GM12878 (cell line): ENCODE measurements around the gene CD83. TPM values are rescaled to one million over a fixed set of nuclear protein-coding genes. Genes with fewer than 3 reads are reported as not detected.

ENCODE experiments used
- ATAC-seq: fragments of 200-7000 bp; cut with Tn5 transposase; 3 replicates; pipeline ENCODE4 v1.9.1; 2020; ENCODE audit warnings: mild to moderate bottlenecking, moderate library complexity
- BruUV-seq: library from RNA; stranded (reverse); fragments of 400-500 nt; replicated peaks from 2 replicates; lab custom pipeline; 2021; lab: Mats Ljungman, UMichigan
- CTCF ChIA-PET: fragments of 300-600 bp; sonication (Branson Sonifier 250); formaldehyde crosslinking; extraction: SDS; loops from one replicate; lab custom pipeline; 2021; ENCODE audit warnings: inconsistent platforms; lab: Yijun Ruan, JAX
- POLR2A ChIA-PET: fragments of 350-600 bp; formaldehyde crosslinking; extraction: SDS; loops from one replicate; lab custom pipeline; 2021; ENCODE audit warnings: inconsistent platforms; lab: Charles Lee
- RAD21 ChIA-PET: fragments of 300-600 bp; sonication (Branson Sonifier 250); formaldehyde crosslinking; loops from one replicate; lab custom pipeline; 2023; ENCODE audit warnings: antibody characterized with exemption; ENCODE audit not compliant: unreplicated experiment; lab: Charles Lee
- SMC1A ChIA-PET: fragments of 300-600 bp; sonication (Branson Sonifier 250); formaldehyde crosslinking; loops from one replicate; lab custom pipeline; 2023; ENCODE audit not compliant: unreplicated experiment, uncharacterized antibody; lab: Charles Lee
- DNase-seq: peaks from one replicate; pipeline ENCODE4 v3.0.0-alpha.2; 2011; ENCODE audit warnings: low read depth, low spot score
- FAIRE-seq: peaks from 3 replicates; lab custom pipeline; 2011; peaks lifted over from hg19 to GRCh38; lab: Jason Lieb, UNC
- H2AFZ ChIP-seq: 2 replicates; pipeline ENCODE4 v1.6.0; 2011; ENCODE audit warnings: low read depth, low read length, control low read depth; ENCODE audit not compliant: control insufficient read depth
- H3K27ac ChIP-seq: 2 replicates; pipeline ENCODE4 v1.5.1; 2011; ENCODE audit warnings: control low read depth; ENCODE audit not compliant: control insufficient read depth, insufficient read depth
- H3K27me3 ChIP-seq, 2 experiments: replicated peaks in 1 of 2; 2 replicates each; pipeline versions ENCODE4 v1.6.0 to v1.6.1; 2011; ENCODE audit warnings: low read length in 1 of 2; ENCODE audit not compliant: control insufficient read depth in 2 of 2, insufficient read depth in 2 of 2
- H3K36me3 ChIP-seq, 2 experiments: 2 replicates each; pipeline ENCODE4 v1.5.1; 2011; ENCODE audit warnings: low read length in 1 of 2; ENCODE audit not compliant: control insufficient read depth in 2 of 2, insufficient read depth in 2 of 2
- H3K4me1 ChIP-seq: 2 replicates; pipeline ENCODE4 v1.6.1; 2011; ENCODE audit warnings: mild to moderate bottlenecking, low read length, moderate library complexity, mixed read lengths; ENCODE audit not compliant: control insufficient read depth, insufficient read depth
- H3K4me2 ChIP-seq: 2 replicates; pipeline ENCODE4 v1.6.0; 2011; ENCODE audit warnings: control low read depth; ENCODE audit not compliant: control insufficient read depth, insufficient read depth
- H3K4me3 ChIP-seq: fragments of 200-600 bp; sonication (generic); 2 replicates; pipeline ENCODE4 v1.5.1; 2016
- H3K79me2 ChIP-seq: 2 replicates; pipeline ENCODE4 v1.6.0; 2011; ENCODE audit warnings: low read length; ENCODE audit not compliant: control insufficient read depth, insufficient read depth
- H3K9ac ChIP-seq: 2 replicates; pipeline ENCODE4 v1.8.0; 2011; ENCODE audit warnings: low read length, control low read depth, mixed read lengths; ENCODE audit not compliant: control insufficient read depth, insufficient read depth
- H3K9me3 ChIP-seq: replicated peaks from 3 replicates; pipeline ENCODE4 v1.5.1; 2011; ENCODE audit warnings: mild to moderate bottlenecking, low read length; ENCODE audit not compliant: control insufficient read depth, insufficient read depth
- H4K20me1 ChIP-seq: 2 replicates; pipeline ENCODE4 v1.6.0; 2011; ENCODE audit not compliant: control insufficient read depth, insufficient read depth
- CREB1 ChIP-seq: IDR thresholded peaks from 2 replicates; pipeline ENCODE4 v1.6.1; 2012; ENCODE audit warnings: low read depth, mild to moderate bottlenecking, inconsistent platforms
- CTCF ChIP-seq, 3 experiments: IDR thresholded peaks in 2 of 3; conservative IDR thresholded peaks in 1 of 3; 2 replicates each; pipeline ENCODE4 v1.5.1; 2011; ENCODE audit warnings: low read depth in 3 of 3, low read length in 3 of 3, mild to moderate bottlenecking in 3 of 3, control low read depth in 2 of 3, moderate library complexity in 2 of 3, inconsistent platforms in 1 of 3, mixed read lengths in 1 of 3; ENCODE audit not compliant: control insufficient read depth in 2 of 3, insufficient read depth in 1 of 3; ENCODE audit errors: extremely low read depth in 1 of 3
- HDAC2 ChIP-seq: fragments of 200-600 bp; sonication (generic); IDR thresholded peaks from 2 replicates; pipeline ENCODE4 v1.6.1; 2017
- IRF5 ChIP-seq: fragments of 450-650 bp; IDR thresholded peaks from 2 replicates; pipeline ENCODE4 v1.6.1; 2017; ENCODE audit warnings: borderline replicate concordance
- JUND ChIP-seq: IDR thresholded peaks from 2 replicates; pipeline ENCODE4 v1.6.1; 2012; ENCODE audit warnings: low read depth, mild to moderate bottlenecking, low read length, improper control_type of control experiment, moderate library complexity
- KLF5 ChIP-seq: fragments of 450-650 bp; IDR thresholded peaks from 2 replicates; pipeline ENCODE4 v1.6.1; 2014; ENCODE audit warnings: mild to moderate bottlenecking; ENCODE audit not compliant: partially characterized antibody
- LARP7 ChIP-seq: fragments of 450-650 bp; IDR thresholded peaks from 2 replicates; pipeline ENCODE4 v1.6.1; 2017; ENCODE audit warnings: mild to moderate bottlenecking
- MYB ChIP-seq: fragments of 150-350 bp; IDR thresholded peaks from 2 replicates; pipeline ENCODE4 v1.6.1; 2014; ENCODE audit warnings: mild to moderate bottlenecking, low read depth, low read length, borderline replicate concordance
- NFYA ChIP-seq: IDR thresholded peaks from 2 replicates; pipeline ENCODE4 v1.6.1; 2011; ENCODE audit warnings: low read depth, mild to moderate bottlenecking, low read length, improper control_type of control experiment, borderline replicate concordance
- NR2F1 ChIP-seq: fragments of 450-650 bp; conservative IDR thresholded peaks from 2 replicates; pipeline ENCODE4 v1.6.1; 2017; ENCODE audit warnings: mild to moderate bottlenecking
- POLR2A ChIP-seq: IDR thresholded peaks from 2 replicates; pipeline ENCODE4 v1.6.1; 2011; ENCODE audit warnings: low read depth, mild to moderate bottlenecking, low read length
- REST ChIP-seq: IDR thresholded peaks from 2 replicates; pipeline ENCODE4 v1.6.1; 2012; ENCODE audit warnings: mild to moderate bottlenecking, low read depth, low read length
- RUNX3 ChIP-seq: IDR thresholded peaks from 2 replicates; pipeline ENCODE4 v1.6.1; 2012; ENCODE audit warnings: low read length, inconsistent platforms
- SRF ChIP-seq, 2 experiments: IDR thresholded peaks; 2 replicates each; pipeline ENCODE4 v1.6.1; 2011; ENCODE audit warnings: low read depth in 2 of 2, low read length in 2 of 2, mild to moderate bottlenecking in 1 of 2, moderate library complexity in 1 of 2
- STAT1 ChIP-seq: fragments of 450-650 bp; conservative IDR thresholded peaks from 2 replicates; pipeline ENCODE4 v1.6.1; 2014; ENCODE audit warnings: antibody characterized with exemption, mild to moderate bottlenecking
- ZNF274 ChIP-seq: IDR thresholded peaks from one replicate; pipeline ENCODE4 v1.8.0; 2011; ENCODE audit not compliant: insufficient read length, insufficient read depth
- WGBS: methylation state at CpG from one replicate; pipeline ENCODE4 v1.1.6; 2016; ENCODE audit warnings: low lambda C conversion rate; ENCODE audit not compliant: insufficient replicate concordance, insufficient coverage; ENCODE audit errors: missing lambda C conversion rate; 5-methylcytosine and 5-hydroxymethylcytosine counted together
- in situ Hi-C: fragments of 300-500 bp; cut with MboI; formaldehyde crosslinking; loops from 9 replicates; pipeline ENCODE4 v1.14.3; 2018; ENCODE audit warnings: mixed read lengths
- intact Hi-C: fragments of 100-400 bp; cut with micrococcal nuclease; formaldehyde crosslinking; loops from one replicate; pipeline ENCODE4 v1.14.2; 2022; ENCODE audit not compliant: unreplicated experiment
- polyA plus RNA-seq, 11 experiments: library from polyadenylated mRNA; depleted of rRNA in 4 of 11; unstranded in 6 of 11; stranded (reverse) in 5 of 11; fragments of >200 nt; fragmentation: Nextera tagmentation in 4 of 11; fragmentation: Illumina TruSeq in 1 of 11; extraction: Ambion mirVana in 4 of 11; extraction: Trizol in 1 of 11; gene quantifications; 1 replicate in 1 of 11; 2 replicates in 10 of 11; pipeline versions ENCODE4 v1.2.1 to v1.2.3, GENCODE V29; 2011 to 2016; ENCODE audit warnings: inconsistent platforms in 2 of 11, missing spikeins in 2 of 11, low read depth in 1 of 11
- total RNA-seq, 4 experiments: library from RNA; depleted of rRNA in 3 of 4; stranded (reverse); fragments of >200 nt in 3 of 4; fragmentation: Illumina TruSeq in 1 of 4; extraction: Trizol in 1 of 4; gene quantifications; 2 replicates each; pipeline versions ENCODE4 v1.2.1 to v1.2.3, GENCODE V29; 2013 to 2021

The CD83 gene
- total and polyA plus RNA-seq, 10 of the 15 experiments (the other 5 are each of a cell fraction or from before 2014, with no cell fraction given) = 76.1 to 174 (median 129) TPM

- in situ Hi-C loops = loop anchor here (5.0 kb wide), 1 partner anchor 234 kb away; no protein-coding TSS in a partner anchor
- Histone ChIP-seq H3K36me3 (no peaks in the 10 kb centered on the region), H3K9me3 (no peaks in the 10 kb centered on the region), H3K4me2 (no peak overlapping the region), H3K4me3 (no peak overlapping the region), H3K4me1 (no peaks in the 10 kb centered on the region), H4K20me1 (no peaks in the 10 kb centered on the region), H3K79me2 (no peaks in the 10 kb centered on the region), H2AFZ (no peak overlapping the region), H3K27me3 (no peaks in the 10 kb centered on the region), H3K27ac (no peak overlapping the region), H3K9ac (no peak overlapping the region)
- no peak for DNase-seq
- POLR2A ChIA-PET = no interaction called here
- intact Hi-C loops = loop anchor here (5.0 to 10.0 kb wide), 2 partner anchors 94 to 347 kb away; no protein-coding TSS in a partner anchor
- BruUV-seq = no TSS peak
- RAD21 ChIA-PET = interaction anchor here (1.2 to 3.4 kb wide), 2 partner anchors 75 to 233 kb away, joined by 3 to 14 read pairs; no protein-coding TSS in a partner anchor
- WGBS = 38% methylated on average over 5 of the region's 5 CpGs
- ATAC-seq = no peak
- FAIRE-seq = no peak
- SMC1A ChIA-PET = interaction anchor here (0.6 to 9.5 kb wide), 7 partner anchors 7 to 233 kb away, joined by 3 to 64 read pairs (median 7); no protein-coding TSS in a partner anchor
- TF ChIP-seq IRF5 (no peak), KLF5 (no peak), CREB1 (no peak), CTCF (IDR thresholded peaks at IDR 0.05 in 2 of 3, conservative IDR thresholded peaks at IDR 0.05 in 1 of 3; ENCODE audit: control insufficient read depth in 2 of 3, extremely low read depth in 1 of 3, insufficient read depth in 1 of 3, low read depth in 3 of 3, low read length in 3 of 3) (no peak), HDAC2 (no peak), MYB (no peak), STAT1 (no peak), REST (no peak), RUNX3 (no peak), ZNF274 (no peak), NR2F1 (no peak), JUND (no peak), NFYA (no peak), LARP7 (no peak), SRF (IDR thresholded peaks at IDR 0.05; ENCODE audit: low read depth in 2 of 2, low read length in 2 of 2) (no peak), POLR2A (no peak)
- CTCF ChIA-PET = interaction anchor here (1.7 to 15.4 kb wide), 6 partner anchors 8 to 231 kb away, joined by 6 to 204 read pairs (median 92); no protein-coding TSS in a partner anchor
These were observed 23.9 kb downstream of the CD83 start for GRCh38 chr6:14141351-14142062.
